A549 (cell line): ENCODE results near the gene PIP4K2B.

Experiments used
- TF ChIP-seq, protein P1 (sequence below): fragments of >200 bp; sonication (Bioruptor Twin); formaldehyde crosslinking; IDR thresholded peaks from 3 replicates; pipeline ENCODE4 v1.5.1; 2016
- TF ChIP-seq, protein P2 (sequence below): IDR thresholded peaks from 2 replicates; pipeline ENCODE4 v1.6.1; 2012

- TF ChIP-seq, protein P1, sequence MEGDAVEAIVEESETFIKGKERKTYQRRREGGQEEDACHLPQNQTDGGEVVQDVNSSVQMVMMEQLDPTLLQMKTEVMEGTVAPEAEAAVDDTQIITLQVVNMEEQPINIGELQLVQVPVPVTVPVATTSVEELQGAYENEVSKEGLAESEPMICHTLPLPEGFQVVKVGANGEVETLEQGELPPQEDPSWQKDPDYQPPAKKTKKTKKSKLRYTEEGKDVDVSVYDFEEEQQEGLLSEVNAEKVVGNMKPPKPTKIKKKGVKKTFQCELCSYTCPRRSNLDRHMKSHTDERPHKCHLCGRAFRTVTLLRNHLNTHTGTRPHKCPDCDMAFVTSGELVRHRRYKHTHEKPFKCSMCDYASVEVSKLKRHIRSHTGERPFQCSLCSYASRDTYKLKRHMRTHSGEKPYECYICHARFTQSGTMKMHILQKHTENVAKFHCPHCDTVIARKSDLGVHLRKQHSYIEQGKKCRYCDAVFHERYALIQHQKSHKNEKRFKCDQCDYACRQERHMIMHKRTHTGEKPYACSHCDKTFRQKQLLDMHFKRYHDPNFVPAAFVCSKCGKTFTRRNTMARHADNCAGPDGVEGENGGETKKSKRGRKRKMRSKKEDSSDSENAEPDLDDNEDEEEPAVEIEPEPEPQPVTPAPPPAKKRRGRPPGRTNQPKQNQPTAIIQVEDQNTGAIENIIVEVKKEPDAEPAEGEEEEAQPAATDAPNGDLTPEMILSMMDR, result peak; percentile 47
- TF ChIP-seq, protein P2, sequence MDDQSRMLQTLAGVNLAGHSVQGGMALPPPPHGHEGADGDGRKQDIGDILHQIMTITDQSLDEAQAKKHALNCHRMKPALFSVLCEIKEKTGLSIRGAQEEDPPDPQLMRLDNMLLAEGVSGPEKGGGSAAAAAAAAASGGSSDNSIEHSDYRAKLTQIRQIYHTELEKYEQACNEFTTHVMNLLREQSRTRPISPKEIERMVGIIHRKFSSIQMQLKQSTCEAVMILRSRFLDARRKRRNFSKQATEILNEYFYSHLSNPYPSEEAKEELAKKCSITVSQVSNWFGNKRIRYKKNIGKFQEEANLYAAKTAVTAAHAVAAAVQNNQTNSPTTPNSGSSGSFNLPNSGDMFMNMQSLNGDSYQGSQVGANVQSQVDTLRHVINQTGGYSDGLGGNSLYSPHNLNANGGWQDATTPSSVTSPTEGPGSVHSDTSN, result no peak
Measured at GRCh38 chr17:38747463-38748148, 51.8 kb downstream of the PIP4K2B start.
